GM18526 (cell line): ENCODE measurements around the gene CCDC38.

Experiments
- POLR2A ChIP-seq: IDR thresholded peaks from 3 replicates; pipeline ENCODE4 v1.6.1; 2011; ENCODE audit not compliant: insufficient read length; ENCODE audit errors: extremely low read depth

CCDC38 gene

DNA sequence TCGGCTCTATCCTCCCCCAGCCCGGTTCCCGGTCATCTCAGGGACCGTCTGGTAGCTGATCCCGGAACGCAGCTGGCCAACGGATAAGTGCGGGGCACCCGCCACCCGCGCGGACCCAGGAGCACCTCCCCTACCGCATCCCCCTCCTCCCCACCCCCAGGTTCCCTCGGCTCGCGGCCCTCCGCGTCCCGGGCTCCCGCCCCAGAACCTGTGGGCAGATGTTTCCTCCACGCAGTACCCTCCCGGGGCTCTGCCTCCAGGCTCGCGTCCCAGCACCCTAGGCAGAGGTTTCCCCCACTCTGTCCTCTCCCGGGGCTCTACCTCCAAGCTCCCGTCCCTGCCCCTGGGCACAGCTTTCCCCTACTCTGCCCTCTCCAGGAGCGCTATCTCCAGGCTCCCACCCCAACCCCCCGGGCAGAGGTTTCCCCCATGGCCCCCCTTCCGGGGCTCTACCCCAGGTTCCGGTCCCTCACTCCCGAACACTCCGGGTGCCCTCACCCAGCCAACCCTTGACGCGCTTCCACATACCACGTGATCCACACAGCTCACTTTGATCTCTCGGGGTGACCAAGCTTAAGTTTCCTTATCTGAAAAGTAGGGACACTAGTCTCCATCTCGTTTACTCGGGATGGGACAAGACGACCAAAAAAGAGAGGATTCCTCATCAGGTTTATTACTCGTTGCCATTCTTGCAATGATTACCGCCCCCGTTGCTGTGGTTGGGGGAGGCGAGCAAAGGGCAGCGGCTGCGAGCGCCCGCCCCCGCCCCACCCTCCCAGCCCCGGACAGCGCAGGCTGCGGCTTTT, at the start of gene CCDC38:
Gene CCDC38, minus strand, starts transcription at position 91 of the 806 bp plus-strand sequence. CDS start 6,105 bp downstream, outside the sequence.
- TF ChIP-seq POLR2A: peak; percentile 73

DNA sequence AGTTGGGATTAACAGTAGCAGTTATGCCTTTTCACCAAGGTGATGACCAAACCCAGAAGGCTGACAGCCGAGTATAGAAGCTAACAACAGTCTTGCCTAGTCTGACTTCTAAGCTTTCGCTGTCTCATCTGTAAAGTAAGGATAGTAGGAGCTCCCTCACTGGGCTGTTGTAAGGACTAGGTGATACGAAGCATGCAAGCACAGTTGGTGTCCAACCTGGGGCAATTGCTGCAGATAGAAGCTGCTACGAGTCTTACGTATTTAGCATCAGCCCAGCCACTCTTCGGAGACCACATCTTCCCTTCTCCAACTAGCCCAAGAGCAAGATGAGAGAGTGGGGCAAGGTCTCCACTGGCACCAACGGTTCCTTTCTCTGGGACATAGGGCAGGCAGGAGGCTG, 47.7 kb upstream of the CCDC38 start:
- TF ChIP-seq POLR2A: no peak

DNA sequence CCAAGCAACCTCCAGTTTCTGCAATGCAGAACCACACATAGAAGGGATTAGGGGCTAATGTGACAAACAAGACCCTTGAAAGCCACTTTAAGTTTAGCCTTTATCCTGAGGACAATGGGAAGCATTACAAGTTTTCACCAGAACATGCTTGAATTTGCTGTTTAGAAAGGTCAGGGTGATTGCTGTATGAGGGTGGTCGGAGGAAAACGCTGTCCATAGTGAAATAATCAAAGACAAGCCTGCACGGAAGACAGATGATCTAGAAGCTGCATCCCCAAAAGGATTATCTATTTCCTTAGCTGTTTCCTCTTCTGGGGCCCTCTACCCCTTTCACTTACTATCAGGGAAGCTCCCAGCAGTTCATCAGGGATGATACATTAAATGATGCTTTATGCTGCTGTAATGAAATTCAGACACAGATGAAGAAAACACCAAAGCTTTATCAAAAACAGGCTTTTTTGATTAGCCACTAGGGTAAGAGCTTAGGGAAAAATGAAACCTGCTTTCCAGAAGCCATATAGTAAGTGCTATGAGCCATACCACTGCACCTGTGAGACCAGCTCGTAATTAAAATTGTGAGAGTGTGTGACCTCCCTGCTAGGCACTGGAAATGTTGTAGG, 47.2 kb upstream of the CCDC38 start:
- no peak for TF ChIP-seq POLR2A

DNA sequence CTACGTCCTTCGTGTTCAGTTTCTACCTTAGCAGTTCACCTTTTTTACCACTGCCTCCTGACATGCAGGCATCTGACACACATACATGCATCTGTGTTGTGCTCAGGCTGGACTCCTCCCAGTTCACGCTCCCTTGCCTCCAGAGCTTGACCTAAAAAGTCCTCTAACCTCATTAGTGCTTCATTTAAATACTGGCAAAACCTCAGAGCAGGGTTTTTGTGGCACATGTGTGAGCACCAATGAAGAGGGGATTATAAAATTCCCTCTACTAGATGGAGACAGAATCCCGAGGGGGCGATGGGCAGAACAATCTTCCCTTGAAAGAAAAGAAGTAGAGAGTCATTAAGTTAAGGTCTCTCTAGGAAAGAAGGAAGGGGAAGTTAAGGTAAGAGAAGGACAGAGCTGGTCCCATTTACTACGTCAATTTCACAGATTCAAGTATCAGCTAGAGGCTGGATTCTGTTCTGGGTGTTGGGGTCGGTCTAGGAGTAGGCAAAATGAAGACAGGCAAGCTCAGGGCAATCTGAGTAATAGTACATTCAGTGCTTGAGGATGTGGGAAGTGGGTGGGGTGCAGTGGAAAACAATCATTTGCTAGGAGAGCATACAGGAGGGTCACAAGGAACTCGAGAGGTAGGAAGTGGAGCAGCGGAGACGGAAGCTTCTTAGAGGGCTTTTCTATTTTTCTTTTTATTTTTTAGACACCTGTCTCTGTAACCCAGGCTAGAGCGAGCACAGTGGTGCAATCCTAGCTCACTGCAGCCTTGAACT, 46.3 kb upstream of the CCDC38 start:
- no peak for TF ChIP-seq POLR2A

DNA sequence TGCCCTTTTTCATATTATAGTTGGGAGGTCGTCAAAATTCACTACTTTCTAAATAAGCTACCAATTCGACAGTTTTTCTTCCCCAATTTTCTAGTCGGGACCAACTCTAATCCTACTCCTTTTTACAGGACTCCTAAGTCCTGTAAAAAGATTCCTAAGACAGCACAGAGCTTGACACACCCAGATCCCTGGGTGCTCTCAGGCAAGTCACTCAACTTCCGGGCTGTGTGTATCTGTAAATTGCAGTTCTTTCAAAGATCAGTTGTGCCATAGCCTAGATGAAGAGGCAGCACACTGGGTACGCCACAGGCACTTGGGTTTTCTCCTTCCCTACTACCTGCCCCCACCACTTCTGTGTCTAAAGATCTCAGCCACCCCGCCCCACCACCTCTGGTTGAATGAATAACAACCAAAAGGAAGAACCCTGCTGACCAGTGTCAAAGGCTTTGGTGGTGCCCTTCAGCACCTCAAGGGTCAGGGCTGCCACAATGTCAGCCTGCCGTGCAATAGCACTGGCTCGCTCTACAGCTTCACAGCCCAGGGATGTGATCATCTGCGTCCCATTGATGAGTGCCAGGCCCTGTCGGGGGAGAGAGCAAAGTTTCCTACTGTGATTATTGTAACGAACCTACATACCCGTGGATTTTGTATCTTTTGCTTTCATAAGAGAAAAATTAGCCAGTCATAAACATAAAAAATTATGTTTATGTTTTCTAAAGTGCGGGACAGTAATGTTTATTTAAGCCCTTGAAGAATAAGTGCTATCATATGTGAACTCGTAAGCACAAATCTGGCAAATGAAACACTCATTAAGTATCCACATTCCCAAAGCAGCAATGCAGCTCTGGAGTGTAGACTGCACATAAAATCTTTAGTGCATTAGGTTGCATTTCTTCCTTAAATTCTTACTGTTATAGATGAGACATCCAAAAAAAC, 44.5 kb upstream of the CCDC38 start:
- no peak for TF ChIP-seq POLR2A

DNA sequence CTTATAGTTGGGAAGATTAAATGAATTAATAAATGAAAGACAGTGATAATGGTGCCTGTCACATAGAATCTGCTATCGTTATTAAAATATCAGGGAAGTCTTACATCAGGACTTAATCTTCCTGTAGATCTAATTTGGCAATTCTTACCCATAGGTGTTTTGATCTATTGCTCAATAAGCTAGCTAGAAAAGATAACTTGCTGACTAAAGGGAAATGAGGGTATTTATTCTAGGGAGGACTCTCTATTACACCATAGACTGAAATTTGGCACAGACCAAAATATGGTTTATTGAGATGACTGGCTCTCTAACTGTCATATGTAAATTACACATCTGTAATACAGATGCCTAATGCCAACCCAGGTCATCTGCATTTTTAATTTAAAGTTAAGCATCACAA, 42.3 kb upstream of the CCDC38 start:
- TF ChIP-seq POLR2A: no peak

DNA sequence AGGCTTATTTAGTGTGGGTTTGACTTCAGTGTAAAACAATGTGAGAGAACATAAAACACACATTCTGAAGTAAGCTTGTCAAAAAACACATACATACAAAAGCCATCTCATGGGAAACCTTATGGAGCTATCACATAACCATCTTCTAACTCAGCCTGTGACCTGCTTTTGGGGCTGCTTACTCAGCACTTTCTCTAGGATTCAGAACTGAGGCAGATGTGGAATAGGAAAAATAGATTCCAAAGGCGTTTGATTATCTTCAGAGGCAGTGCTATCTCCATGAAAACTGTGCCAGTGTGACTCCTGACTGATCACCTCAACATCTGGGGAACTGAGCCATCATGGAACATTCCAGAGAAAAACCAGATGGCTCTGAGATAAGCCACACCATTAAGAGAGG, 40.2 kb upstream of the CCDC38 start:
- TF ChIP-seq POLR2A: no peak

DNA sequence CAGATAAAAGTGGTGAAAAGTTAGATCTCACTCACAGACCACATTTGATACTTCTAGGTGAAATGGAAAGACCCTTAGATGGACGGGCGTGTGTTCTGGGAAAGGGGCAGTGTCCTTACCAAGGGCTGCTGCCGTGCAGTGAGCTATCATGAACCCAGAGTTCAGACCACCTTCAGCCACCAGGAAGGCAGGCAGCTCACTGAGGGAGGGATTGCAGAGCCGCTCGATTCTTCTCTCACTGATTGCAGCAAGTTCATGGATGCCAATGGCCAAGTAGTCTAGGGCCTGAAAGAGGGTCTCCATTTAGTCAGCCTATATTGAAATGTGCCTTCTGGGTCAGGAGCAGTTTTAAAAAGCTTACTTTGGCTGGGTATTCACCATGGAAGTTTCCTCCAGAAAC, 38.0 kb upstream of the CCDC38 start:
- TF ChIP-seq POLR2A: no peak

DNA sequence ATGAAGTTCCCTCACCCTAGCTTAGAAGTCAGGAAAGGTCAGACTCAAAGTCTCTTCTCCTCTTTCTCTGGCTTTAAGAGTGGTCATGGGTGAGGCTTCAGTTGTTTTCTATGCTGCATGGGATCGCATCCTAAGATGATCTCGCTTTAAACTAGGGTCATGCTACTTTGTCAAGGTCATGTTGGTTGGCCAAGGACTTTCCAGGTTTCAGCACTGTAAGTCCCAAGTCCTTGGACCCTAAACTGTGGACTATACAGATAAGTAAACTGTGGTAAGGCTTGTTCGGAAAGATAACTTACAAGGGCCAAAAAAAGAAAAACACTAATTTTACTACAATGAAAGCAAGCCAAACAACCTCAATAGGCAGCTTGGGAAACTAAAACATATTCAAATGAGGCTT, 36.4 kb upstream of the CCDC38 start:
- no peak for TF ChIP-seq POLR2A

DNA sequence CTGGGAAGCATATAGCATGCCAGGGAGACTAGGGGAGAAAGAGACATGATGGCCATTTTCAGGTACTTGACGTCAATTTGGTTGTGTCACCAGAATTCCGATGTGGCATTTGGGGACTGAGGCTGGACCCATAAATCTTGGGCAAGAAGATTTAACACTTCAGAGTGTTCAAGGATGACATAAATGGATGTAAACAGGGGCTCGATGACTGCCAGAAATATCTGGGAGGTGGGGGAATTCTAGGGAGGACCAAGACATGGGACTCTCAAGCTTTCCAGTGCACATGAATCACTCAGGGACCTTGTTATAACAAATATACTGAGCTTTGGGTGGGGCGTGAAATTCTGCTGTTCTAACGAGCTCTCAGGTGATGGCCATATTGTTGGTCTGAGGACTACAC, 35.9 kb upstream of the CCDC38 start:
- no peak for TF ChIP-seq POLR2A

DNA sequence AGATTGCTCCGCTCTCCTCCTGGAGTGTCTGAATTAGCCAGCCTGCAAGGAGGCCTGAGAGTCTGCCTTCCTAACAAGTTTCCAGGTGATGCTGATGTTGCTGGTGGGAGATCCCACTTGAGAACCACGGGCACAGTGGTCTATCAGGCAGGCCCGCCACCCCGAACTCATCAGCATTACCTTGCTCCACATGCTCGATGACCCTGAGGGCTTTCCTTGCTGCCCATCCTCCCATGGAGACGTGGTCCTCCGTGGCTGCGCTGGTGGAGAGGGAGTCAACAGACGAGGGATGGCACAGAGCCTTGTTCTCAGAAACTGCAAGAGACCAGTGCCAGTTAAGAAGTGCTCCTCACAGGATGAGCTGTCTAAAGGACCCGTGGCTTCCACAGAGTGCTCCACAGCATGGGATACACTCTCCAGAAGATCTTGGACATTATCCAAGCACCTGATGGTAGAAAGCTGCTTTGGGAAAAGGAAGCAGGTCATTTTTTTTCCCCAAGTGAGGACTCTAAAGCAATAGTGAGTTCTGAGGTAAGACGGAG, 35.4 kb upstream of the CCDC38 start:
- TF ChIP-seq POLR2A: no peak

DNA sequence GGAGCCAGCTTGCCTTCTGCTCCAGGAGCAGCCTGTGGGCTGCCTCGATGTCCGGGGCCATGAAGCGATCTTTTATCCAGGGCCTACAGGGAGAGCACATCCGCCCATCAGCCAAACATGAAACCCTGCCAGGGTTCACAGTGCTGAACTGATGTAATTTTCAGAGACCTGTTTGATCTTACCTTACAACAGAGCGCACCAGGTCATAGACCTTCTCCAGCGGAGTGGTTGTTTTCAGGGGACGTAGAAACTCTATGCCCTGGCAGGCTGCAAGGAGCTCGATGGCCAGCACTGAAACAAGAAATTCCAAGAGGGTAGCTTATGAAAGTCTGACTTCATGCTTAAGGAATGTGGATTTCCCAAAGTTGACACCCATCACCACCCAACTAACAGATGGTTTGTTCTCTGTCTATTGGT, 34.0 kb upstream of the CCDC38 start:
- TF ChIP-seq POLR2A: no peak

DNA sequence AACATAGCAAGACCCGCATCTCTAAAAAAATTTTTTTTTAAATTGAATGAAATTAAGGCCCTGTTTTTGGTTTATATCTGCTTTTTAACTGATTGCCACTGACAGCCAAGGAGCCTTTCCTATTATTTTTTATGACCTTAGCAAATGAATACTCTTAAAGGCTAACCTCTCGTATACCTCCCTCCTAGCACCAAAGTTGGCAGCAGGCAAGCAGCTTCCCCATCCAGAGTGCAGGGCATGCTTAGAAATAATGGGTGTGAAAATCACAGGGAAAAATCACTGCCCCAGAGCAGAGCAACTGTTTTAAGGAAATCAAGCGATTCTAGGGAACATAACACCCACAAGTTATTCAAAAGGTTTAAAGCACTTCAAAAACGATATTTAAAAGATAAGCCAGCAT, 33.1 kb upstream of the CCDC38 start:
- no peak for TF ChIP-seq POLR2A

DNA sequence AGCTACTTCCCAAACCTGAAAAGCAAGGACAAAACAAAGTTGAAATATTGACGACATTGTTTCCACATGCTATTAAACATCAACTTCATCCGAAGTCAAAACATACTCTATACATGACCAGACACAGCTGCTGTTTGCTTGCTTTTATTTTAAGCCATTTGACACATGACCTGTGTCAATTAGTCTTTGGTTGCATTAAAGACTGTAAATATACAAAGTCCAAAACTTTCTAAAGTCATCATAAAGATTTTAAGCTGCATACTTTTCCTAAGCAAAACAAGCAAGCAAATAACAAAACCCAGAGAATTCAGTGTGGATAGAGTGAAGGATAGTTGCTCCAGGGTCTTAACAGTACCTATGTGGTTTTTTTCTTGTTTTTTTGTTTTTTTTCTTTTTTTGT, 31.9 kb upstream of the CCDC38 start:
- TF ChIP-seq POLR2A: no peak

DNA sequence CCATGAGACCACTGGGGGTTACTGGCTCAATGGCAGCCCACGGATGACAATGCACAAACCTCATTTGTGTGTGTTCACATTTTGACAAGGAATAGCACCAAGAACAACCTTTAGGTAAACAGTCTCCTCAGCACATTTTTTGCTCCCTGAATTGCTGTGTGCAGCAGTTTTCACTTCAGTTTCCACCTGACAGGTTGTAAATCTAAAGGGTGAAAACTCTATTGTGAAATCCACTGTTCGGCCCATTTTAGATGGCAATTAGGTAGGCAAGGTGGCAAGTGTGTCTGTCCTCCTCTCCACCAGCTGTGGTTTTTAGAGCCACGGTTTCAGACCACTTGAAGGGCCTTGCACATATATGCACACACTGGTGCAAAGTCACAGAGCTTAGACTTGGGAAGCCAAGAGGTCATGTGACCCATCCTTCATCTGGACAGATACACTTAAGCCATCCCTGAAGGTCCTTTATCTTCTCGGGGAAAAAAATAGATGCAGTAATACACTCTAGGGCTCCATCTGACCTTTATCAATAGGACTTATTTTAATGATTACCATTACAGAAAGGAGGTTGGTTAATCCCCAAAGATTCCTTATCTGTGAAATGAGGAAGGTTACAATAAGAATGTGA, 30.5 kb upstream of the CCDC38 start:
- TF ChIP-seq POLR2A: no peak

DNA sequence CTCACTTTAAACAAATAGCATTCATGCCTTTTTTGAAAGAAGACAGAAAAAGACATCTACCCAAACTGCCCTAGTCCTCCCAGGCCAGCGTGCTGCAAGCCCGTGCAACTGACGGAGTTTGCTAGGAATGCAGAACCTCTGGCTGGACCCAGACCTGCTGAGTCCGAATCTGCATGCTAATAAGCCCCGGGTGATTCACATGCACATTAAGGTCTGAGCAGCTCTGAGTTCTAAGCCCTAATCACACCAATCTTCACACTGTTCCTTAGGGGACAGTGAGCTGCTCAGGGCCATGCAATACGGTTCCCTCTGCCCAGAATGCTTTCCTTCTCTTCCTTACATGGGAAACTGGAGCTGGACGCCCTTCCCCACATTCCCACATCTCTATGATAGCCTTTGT, 28.5 kb upstream of the CCDC38 start:
- no peak for TF ChIP-seq POLR2A
